K562 (cell line): ENCODE results near the gene KIF26A. TPM values are rescaled to one million over a fixed set of nuclear protein-coding genes. Genes with fewer than 3 reads are reported as not detected.

ENCODE experiments used
- ESRRB ChIP-seq: fragments of 250-450 bp; sonication (Bioruptor Pico); IDR thresholded peaks from 2 replicates; pipeline ENCODE4 v1.5.0; 2020; ENCODE audit warnings: mild to moderate bottlenecking, moderate library complexity, borderline replicate concordance
- ETS2 ChIP-seq: IDR thresholded peaks from 2 replicates; pipeline ENCODE4 v1.6.1; 2016; ENCODE audit warnings: borderline replicate concordance, missing genetic modification characterization, mild to moderate bottlenecking, moderate library complexity, missing compliant biosample characterization; ENCODE audit not compliant: poor library complexity, severe bottlenecking
- NUFIP1 ChIP-seq: fragments of 450-650 bp; IDR thresholded peaks from 2 replicates; pipeline ENCODE4 v1.6.1; 2018; ENCODE audit not compliant: partially characterized antibody
- SREBF1 ChIP-seq: fragments of 150-350 bp; IDR thresholded peaks from 2 replicates; pipeline ENCODE4 v1.6.1; 2014; ENCODE audit warnings: antibody characterized with exemption, low read depth, low read length, borderline replicate concordance
- TARDBP ChIP-seq: fragments of 450-650 bp; IDR thresholded peaks from 2 replicates; pipeline ENCODE4 v1.6.1; 2016
- ZNF146 ChIP-seq: IDR thresholded peaks from one replicate; pipeline ENCODE4 v1.6.1; 2018; ENCODE audit warnings: missing compliant biosample characterization; ENCODE audit not compliant: unreplicated experiment
- ZNF347 ChIP-seq: fragments of 450-650 bp; formaldehyde crosslinking; IDR thresholded peaks from 2 replicates; pipeline ENCODE4 v1.4.0; 2020; ENCODE audit warnings: low read depth, mild to moderate bottlenecking, moderate library complexity
- ZNF589 ChIP-seq: fragments of 200-800 bp; sonication (Bioruptor generic); IDR thresholded peaks from 2 replicates; pipeline ENCODE4 v1.6.1; 2016; ENCODE audit warnings: low read depth, missing genetic modification characterization, missing compliant biosample characterization
- polyA plus RNA-seq, 8 experiments: library from polyadenylated mRNA; depleted of rRNA in 4 of 8; stranded (reverse) in 5 of 8; unstranded in 3 of 8; fragments of >200 nt; fragmentation: Nextera tagmentation in 2 of 8; fragmentation: Illumina TruSeq in 1 of 8; extraction: Ambion mirVana in 2 of 8; extraction: Trizol in 1 of 8; gene quantifications; 2 replicates each; pipeline versions ENCODE4 v1.2.1 to v1.2.3, GENCODE V29; 2011 to 2014; ENCODE audit warnings: inconsistent platforms in 1 of 8, missing spikeins in 1 of 8
- total RNA-seq, 7 experiments: library from RNA; depleted of rRNA in 6 of 7; stranded (reverse); fragments of >200 nt in 6 of 7; fragmentation: Illumina TruSeq in 2 of 7; extraction: Trizol in 2 of 7; gene quantifications; 2 replicates each; pipeline versions ENCODE4 v1.2.1 to v1.2.3, GENCODE V29; 2011 to 2021; ENCODE audit warnings: low replicate concordance in 1 of 7
- TF ChIP-seq, protein P1 (sequence below): fragments of 450-650 bp; IDR thresholded peaks from 2 replicates; pipeline ENCODE4 v1.6.1; 2016; ENCODE audit warnings: low read depth
- TF ChIP-seq, protein P2 (sequence below): fragments of 450-650 bp; IDR thresholded peaks from 2 replicates; pipeline ENCODE4 v1.6.1; 2016
- TF ChIP-seq, protein P3 (sequence below): fragments of 450-650 bp; IDR thresholded peaks from 2 replicates; pipeline ENCODE4 v1.7.1; 2018; ENCODE audit warnings: mild to moderate bottlenecking, low read depth; ENCODE audit not compliant: partially characterized antibody
- TF ChIP-seq, protein P4 (sequence below), 2 experiments: fragments of 450-650 bp in 1 of 2; sonication (generic) in 1 of 2; formaldehyde crosslinking in 1 of 2; IDR thresholded peaks in 1 of 2; conservative IDR thresholded peaks in 1 of 2; 2 replicates each; pipeline versions ENCODE4 v1.6.1 to v1.8.1; 2016 to 2023; ENCODE audit warnings: mild to moderate bottlenecking in 2 of 2, moderate library complexity in 2 of 2, inconsistent platforms in 1 of 2, missing genetic modification reagents in 1 of 2

KIF26A gene
- total and polyA plus RNA-seq, 9 of the 15 experiments (the other 6 are each of a cell fraction or from before 2014, with no cell fraction given): 0.04 TPM; not detected in 8

DNA sequence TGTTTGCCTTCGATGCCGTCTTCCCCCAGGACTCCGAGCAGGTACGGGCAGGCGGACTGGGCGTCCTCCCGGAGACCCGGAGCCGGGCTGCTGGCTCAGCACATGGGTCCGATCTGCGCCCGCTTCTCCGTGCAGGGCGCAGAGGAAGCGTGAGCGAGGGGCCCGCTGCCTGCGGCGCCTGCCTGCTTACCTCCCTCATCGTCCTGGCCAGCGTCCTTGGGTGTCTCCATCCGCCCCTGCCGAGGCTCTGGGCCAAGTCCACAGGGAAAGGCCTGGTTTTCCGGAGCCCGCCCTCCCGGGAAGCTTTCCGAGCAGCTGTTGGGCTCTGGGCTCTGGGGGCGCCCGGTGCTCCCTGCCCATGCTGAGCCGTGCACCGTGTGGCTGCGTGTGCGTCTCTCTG, 33.5 kb downstream of the KIF26A start (continued):
- TF ChIP-seq ETS2 (no peak), TARDBP (no peak), NUFIP1 (no peak), SREBF1 (no peak), ZNF589 (CRISPR knock-in tag) (no peak), ZNF146 (CRISPR knock-in tag) (no peak), ESRRB (no peak), ZNF347 (CRISPR knock-in tag) (no peak)
- TF ChIP-seq, protein P1, sequence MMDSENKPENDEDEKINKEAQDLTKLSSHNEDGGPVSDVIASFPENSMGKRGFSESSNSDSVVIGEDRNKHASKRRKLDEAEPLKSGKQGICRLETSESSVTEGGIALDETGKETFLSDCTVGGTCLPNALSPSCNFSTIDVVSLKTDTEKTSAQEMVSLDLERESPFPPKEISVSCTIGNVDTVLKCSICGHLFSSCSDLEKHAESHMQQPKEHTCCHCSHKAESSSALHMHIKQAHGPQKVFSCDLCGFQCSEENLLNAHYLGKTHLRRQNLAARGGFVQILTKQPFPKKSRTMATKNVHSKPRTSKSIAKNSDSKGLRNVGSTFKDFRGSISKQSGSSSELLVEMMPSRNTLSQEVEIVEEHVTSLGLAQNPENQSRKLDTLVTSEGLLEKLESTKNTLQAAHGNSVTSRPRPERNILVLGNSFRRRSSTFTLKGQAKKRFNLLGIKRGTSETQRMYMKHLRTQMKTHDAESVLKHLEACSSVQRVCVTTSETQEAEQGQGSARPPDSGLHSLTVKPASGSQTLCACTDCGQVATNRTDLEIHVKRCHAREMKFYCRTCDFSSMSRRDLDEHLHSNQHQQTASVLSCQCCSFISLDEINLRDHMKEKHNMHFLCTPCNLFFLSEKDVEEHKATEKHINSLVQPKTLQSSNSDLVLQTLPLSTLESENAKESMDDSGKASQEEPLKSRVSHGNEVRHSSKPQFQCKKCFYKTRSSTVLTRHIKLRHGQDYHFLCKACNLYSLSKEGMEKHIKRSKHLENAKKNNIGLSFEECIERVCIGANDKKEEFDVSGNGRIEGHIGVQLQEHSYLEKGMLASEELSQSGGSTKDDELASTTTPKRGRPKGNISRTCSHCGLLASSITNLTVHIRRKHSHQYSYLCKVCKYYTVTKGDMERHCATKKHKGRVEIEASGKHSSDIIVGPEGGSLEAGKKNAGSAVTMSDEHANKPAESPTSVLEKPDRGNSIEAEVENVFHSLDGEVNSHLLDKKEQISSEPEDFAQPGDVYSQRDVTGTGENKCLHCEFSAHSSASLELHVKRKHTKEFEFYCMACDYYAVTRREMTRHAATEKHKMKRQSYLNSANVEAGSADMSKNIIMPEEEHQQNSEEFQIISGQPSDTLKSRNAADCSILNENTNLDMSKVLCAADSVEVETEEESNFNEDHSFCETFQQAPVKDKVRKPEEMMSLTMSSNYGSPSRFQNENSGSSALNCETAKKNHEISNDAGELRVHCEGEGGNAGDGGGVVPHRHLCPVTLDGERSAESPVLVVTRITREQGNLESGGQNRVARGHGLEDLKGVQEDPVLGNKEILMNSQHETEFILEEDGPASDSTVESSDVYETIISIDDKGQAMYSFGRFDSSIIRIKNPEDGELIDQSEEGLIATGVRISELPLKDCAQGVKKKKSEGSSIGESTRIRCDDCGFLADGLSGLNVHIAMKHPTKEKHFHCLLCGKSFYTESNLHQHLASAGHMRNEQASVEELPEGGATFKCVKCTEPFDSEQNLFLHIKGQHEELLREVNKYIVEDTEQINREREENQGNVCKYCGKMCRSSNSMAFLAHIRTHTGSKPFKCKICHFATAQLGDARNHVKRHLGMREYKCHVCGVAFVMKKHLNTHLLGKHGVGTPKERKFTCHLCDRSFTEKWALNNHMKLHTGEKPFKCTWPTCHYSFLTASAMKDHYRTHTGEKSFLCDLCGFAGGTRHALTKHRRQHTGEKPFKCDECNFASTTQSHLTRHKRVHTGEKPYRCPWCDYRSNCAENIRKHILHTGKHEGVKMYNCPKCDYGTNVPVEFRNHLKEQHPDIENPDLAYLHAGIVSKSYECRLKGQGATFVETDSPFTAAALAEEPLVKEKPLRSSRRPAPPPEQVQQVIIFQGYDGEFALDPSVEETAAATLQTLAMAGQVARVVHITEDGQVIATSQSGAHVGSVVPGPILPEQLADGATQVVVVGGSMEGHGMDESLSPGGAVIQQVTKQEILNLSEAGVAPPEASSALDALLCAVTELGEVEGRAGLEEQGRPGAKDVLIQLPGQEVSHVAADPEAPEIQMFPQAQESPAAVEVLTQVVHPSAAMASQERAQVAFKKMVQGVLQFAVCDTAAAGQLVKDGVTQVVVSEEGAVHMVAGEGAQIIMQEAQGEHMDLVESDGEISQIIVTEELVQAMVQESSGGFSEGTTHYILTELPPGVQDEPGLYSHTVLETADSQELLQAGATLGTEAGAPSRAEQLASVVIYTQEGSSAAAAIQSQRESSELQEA: no peak
- TF ChIP-seq, protein P2, sequence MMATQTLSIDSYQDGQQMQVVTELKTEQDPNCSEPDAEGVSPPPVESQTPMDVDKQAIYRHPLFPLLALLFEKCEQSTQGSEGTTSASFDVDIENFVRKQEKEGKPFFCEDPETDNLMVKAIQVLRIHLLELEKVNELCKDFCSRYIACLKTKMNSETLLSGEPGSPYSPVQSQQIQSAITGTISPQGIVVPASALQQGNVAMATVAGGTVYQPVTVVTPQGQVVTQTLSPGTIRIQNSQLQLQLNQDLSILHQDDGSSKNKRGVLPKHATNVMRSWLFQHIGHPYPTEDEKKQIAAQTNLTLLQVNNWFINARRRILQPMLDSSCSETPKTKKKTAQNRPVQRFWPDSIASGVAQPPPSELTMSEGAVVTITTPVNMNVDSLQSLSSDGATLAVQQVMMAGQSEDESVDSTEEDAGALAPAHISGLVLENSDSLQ: no peak
- TF ChIP-seq, protein P3, sequence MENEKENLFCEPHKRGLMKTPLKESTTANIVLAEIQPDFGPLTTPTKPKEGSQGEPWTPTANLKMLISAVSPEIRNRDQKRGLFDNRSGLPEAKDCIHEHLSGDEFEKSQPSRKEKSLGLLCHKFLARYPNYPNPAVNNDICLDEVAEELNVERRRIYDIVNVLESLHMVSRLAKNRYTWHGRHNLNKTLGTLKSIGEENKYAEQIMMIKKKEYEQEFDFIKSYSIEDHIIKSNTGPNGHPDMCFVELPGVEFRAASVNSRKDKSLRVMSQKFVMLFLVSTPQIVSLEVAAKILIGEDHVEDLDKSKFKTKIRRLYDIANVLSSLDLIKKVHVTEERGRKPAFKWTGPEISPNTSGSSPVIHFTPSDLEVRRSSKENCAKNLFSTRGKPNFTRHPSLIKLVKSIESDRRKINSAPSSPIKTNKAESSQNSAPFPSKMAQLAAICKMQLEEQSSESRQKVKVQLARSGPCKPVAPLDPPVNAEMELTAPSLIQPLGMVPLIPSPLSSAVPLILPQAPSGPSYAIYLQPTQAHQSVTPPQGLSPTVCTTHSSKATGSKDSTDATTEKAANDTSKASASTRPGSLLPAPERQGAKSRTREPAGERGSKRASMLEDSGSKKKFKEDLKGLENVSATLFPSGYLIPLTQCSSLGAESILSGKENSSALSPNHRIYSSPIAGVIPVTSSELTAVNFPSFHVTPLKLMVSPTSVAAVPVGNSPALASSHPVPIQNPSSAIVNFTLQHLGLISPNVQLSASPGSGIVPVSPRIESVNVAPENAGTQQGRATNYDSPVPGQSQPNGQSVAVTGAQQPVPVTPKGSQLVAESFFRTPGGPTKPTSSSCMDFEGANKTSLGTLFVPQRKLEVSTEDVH: no peak
- TF ChIP-seq, protein P4, sequence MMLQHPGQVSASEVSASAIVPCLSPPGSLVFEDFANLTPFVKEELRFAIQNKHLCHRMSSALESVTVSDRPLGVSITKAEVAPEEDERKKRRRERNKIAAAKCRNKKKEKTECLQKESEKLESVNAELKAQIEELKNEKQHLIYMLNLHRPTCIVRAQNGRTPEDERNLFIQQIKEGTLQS (IDR thresholded peaks at IDR 0.05): no peak
- TF ChIP-seq, protein P4 (CRISPR knock-in tag; conservative IDR thresholded peaks at IDR 0.05): no peak
